HG03565 (cell line): ENCODE data around the gene HAUS8.

Source experiments
- ATAC-seq: cut with Tn5 transposase; IDR thresholded peaks from one replicate; pipeline ENCODE4 v1.9.1; 2021; ENCODE audit warnings: mild to moderate bottlenecking, moderate library complexity; ENCODE audit not compliant: unreplicated experiment

The HAUS8 gene

GRCh38 chr19:17004386-17004785, 70.9 kb downstream of the HAUS8 start:
- no peak for ATAC-seq

DNA sequence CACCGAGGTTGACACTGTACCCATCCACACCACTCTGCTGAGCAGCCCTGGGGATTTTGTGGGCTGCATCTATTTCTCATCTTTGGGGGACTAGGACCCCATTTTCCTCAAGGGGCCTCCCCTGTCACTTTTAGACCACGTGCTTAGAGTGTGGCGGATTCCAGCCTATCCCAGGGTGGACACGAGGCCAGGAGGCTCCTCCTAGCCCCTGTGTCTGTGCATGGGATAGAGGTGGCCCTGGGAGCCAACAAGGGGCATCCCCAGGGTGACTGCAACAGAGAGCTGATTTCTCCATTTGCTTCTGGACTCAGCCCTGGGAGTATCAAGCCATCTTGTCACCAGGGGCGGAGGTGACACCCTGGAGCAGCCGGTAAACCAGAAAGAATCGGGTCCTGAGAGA, 72.8 kb downstream of the HAUS8 start:
- ATAC-seq, result no peak

GRCh38 chr19:17001603-17002183, 73.6 kb downstream of the HAUS8 start:
- no peak for ATAC-seq
